HCT116 (cell line): ENCODE measurements around the gene CAPS. TPM values are rescaled to one million over a fixed set of nuclear protein-coding genes. Genes with fewer than 3 reads are reported as not detected.

Source experiments
- ATAC-seq: fragments of 200-7000 bp; cut with Tn5 transposase; 2 replicates; pipeline ENCODE4 v1.9.1; 2020; ENCODE audit warnings: mild to moderate bottlenecking, moderate library complexity
- BruUV-seq: library from RNA; stranded (reverse); fragments of 400-500 nt; replicated peaks from 2 replicates; lab custom pipeline; 2021; lab: Mats Ljungman, UMichigan
- CTCF ChIA-PET: fragments of 300-600 bp; sonication (Branson Sonifier 250); formaldehyde crosslinking; loops from one replicate; lab custom pipeline; 2021; ENCODE audit warnings: antibody characterized with exemption; lab: Charles Lee
- POLR2A ChIA-PET: fragments of 300-600, 350-600 bp; sonication (Branson Sonifier 250); formaldehyde crosslinking; loops from one replicate; lab custom pipeline; 2021; ENCODE audit warnings: antibody characterized with exemption; lab: Charles Lee
- RAD21 ChIA-PET, 2 experiments: fragments of 300-600 bp; sonication (Branson Sonifier 250); formaldehyde crosslinking; loops; one replicate each; lab custom pipeline; 2023; ENCODE audit warnings: low total read pairs in 2 of 2; ENCODE audit not compliant: uncharacterized antibody in 2 of 2, unreplicated experiment in 2 of 2, low non-redundant PET in 1 of 2; lab: Charles Lee
- DNase-seq: peaks from one replicate; pipeline ENCODE4 v3.0.0-alpha.2; 2010; ENCODE audit warnings: low read depth, low spot score
- H2AFZ ChIP-seq: fragments of 200-600 bp; shearing (Covaris generic), sonication (generic); 2 replicates; pipeline ENCODE4 v1.6.1; 2017; ENCODE audit warnings: low read depth, mixed run types, mixed read lengths, antibody characterized with exemption, low read length; ENCODE audit not compliant: poor library complexity, severe bottlenecking
- H3K27ac ChIP-seq: 2 replicates; pipeline ENCODE4 v1.5.1; 2012; ENCODE audit warnings: low read depth, low read length
- H3K27me3 ChIP-seq: fragments of 200-600 bp; sonication (generic); 2 replicates; pipeline ENCODE4 v1.6.1; 2016; ENCODE audit warnings: mixed run types, low read length, mixed read lengths; ENCODE audit not compliant: insufficient read depth
- H3K36me3 ChIP-seq, 2 experiments: fragments of 200-500 bp in 1 of 2; fragments of 200-600 bp in 1 of 2; sonication (Bioruptor generic) in 1 of 2; sonication (generic) in 1 of 2; 2 replicates each; pipeline versions ENCODE4 v1.5.1 to v1.6.1; 2014 to 2016; ENCODE audit warnings: low read length in 2 of 2, inconsistent platforms in 1 of 2, mixed read lengths in 1 of 2, mixed run types in 1 of 2; ENCODE audit not compliant: insufficient read depth in 2 of 2, control insufficient read depth in 1 of 2
- H3K4me1 ChIP-seq, 2 experiments: fragments of 200-600 bp in 1 of 2; sonication (generic) in 1 of 2; 2 replicates each; pipeline versions ENCODE4 v1.5.1 to v1.6.1; 2012 to 2017; ENCODE audit warnings: low read length in 2 of 2, inconsistent platforms in 1 of 2, mild to moderate bottlenecking in 1 of 2, mixed read lengths in 1 of 2, mixed run types in 1 of 2, moderate library complexity in 1 of 2; ENCODE audit not compliant: insufficient read depth in 2 of 2, control insufficient read depth in 1 of 2
- H3K4me2 ChIP-seq: fragments of 200-600 bp; sonication (generic); 2 replicates; pipeline ENCODE4 v1.6.1; 2017; ENCODE audit warnings: mixed run types, low read length, mixed read lengths
- H3K4me3 ChIP-seq, 2 experiments: fragments of 200-600 bp in 1 of 2; sonication (generic) in 1 of 2; replicated peaks in 1 of 2; 2 replicates each; pipeline ENCODE4 v1.5.1; 2011 to 2016; ENCODE audit warnings: low read length in 2 of 2, control low read depth in 1 of 2, low read depth in 1 of 2, mild to moderate bottlenecking in 1 of 2, mixed read lengths in 1 of 2, mixed run types in 1 of 2
- H3K79me2 ChIP-seq: fragments of 200-600 bp; sonication (generic); 2 replicates; pipeline ENCODE4 v1.6.1; 2017; ENCODE audit warnings: mild to moderate bottlenecking, mixed run types, low read length, moderate library complexity, mixed read lengths; ENCODE audit not compliant: insufficient read depth
- H3K9ac ChIP-seq: fragments of 200-600 bp; sonication (generic); 2 replicates; pipeline ENCODE4 v1.6.1; 2016; ENCODE audit warnings: low read length, mixed read lengths
- H3K9me2 ChIP-seq: fragments of 200-600 bp; sonication (generic), shearing (Covaris generic); 2 replicates; pipeline ENCODE4 v1.6.1; 2017; ENCODE audit warnings: mixed run types, mild to moderate bottlenecking, moderate library complexity; ENCODE audit not compliant: insufficient read depth
- H3K9me3 ChIP-seq, 2 experiments: fragments of 200-500 bp in 1 of 2; fragments of 200-600 bp in 1 of 2; sonication (Bioruptor generic) in 1 of 2; sonication (generic) in 1 of 2; 2 replicates each; pipeline ENCODE4 v1.6.1; 2014 to 2017; ENCODE audit warnings: low read length in 2 of 2, mixed read lengths in 2 of 2, inconsistent platforms in 1 of 2, low read depth in 1 of 2, mild to moderate bottlenecking in 1 of 2, mixed run types in 1 of 2, moderate library complexity in 1 of 2; ENCODE audit not compliant: control insufficient read depth in 1 of 2, insufficient read depth in 1 of 2
- H4K20me1 ChIP-seq: fragments of 200-600 bp; sonication (generic), shearing (Covaris generic); 2 replicates; pipeline ENCODE4 v1.6.1; 2017; ENCODE audit warnings: mixed run types, mild to moderate bottlenecking, moderate library complexity; ENCODE audit not compliant: insufficient read depth
- ATF3 ChIP-seq: IDR thresholded peaks from 2 replicates; pipeline ENCODE4 v1.6.1; 2012
- CBX3 ChIP-seq: IDR thresholded peaks from 2 replicates; pipeline ENCODE4 v1.6.1; 2012; ENCODE audit warnings: low read depth
- CEBPB ChIP-seq: IDR thresholded peaks from 2 replicates; pipeline ENCODE4 v1.6.1; 2012; ENCODE audit warnings: low read depth
- CTCF ChIP-seq, 3 experiments: fragments of 200-600 bp in 1 of 3; sonication (generic) in 1 of 3; IDR thresholded peaks in 2 of 3; conservative IDR thresholded peaks in 1 of 3; 2 replicates each; pipeline ENCODE4 v1.5.1; 2012 to 2017; ENCODE audit warnings: low read depth in 2 of 3, low read length in 2 of 3, antibody characterized with exemption in 1 of 3, borderline replicate concordance in 1 of 3, control low read depth in 1 of 3, mild to moderate bottlenecking in 1 of 3, mixed read lengths in 1 of 3, mixed run types in 1 of 3, moderate library complexity in 1 of 3; ENCODE audit not compliant: insufficient read depth in 1 of 3
- EGR1 ChIP-seq: IDR thresholded peaks from 2 replicates; pipeline ENCODE4 v1.6.1; 2012; ENCODE audit warnings: low read depth
- EZH2 ChIP-seq: fragments of 200-600 bp; sonication (generic); IDR thresholded peaks from 2 replicates; pipeline ENCODE4 v1.6.1; 2017; ENCODE audit warnings: antibody characterized with exemption, mixed run types
- EZH2phosphoT487 ChIP-seq: fragments of 200-600 bp; IDR thresholded peaks from 2 replicates; pipeline ENCODE4 v1.6.1; 2018; ENCODE audit warnings: antibody characterized with exemption, borderline replicate concordance
- FOSL1 ChIP-seq: IDR thresholded peaks from 2 replicates; pipeline ENCODE4 v1.6.1; 2012; ENCODE audit warnings: low read depth
- JUND ChIP-seq: IDR thresholded peaks from 2 replicates; pipeline ENCODE4 v1.6.1; 2012
- MAX ChIP-seq: IDR thresholded peaks from 2 replicates; pipeline ENCODE4 v1.6.1; 2012
- POLR2A ChIP-seq: IDR thresholded peaks from 2 replicates; pipeline ENCODE4 v1.7.0; 2011; ENCODE audit warnings: borderline replicate concordance; ENCODE audit not compliant: insufficient read depth, insufficient read length; ENCODE audit errors: extremely low read depth
- POLR2AphosphoS5 ChIP-seq: IDR thresholded peaks from 2 replicates; pipeline ENCODE4 v1.6.1; 2011; ENCODE audit warnings: mild to moderate bottlenecking, low read depth, low read length, moderate library complexity
- RAD21 ChIP-seq: IDR thresholded peaks from 2 replicates; pipeline ENCODE4 v1.6.1; 2012; ENCODE audit warnings: low read depth, mild to moderate bottlenecking
- REST ChIP-seq: IDR thresholded peaks from 2 replicates; pipeline ENCODE4 v1.6.1; 2012; ENCODE audit warnings: low read depth
- SIN3A ChIP-seq: IDR thresholded peaks from 2 replicates; pipeline ENCODE4 v1.6.1; 2012; ENCODE audit warnings: low read depth
- SRF ChIP-seq: IDR thresholded peaks from 2 replicates; pipeline ENCODE4 v1.6.1; 2012; ENCODE audit warnings: low read depth
- ZFX ChIP-seq: fragments of 450-650 bp; IDR thresholded peaks from 2 replicates; pipeline ENCODE4 v1.6.1; 2017
- intact Hi-C: fragments of 100-400 bp; cut with micrococcal nuclease; formaldehyde crosslinking; loops from 2 replicates; pipeline ENCODE4 v1.10.0; 2022
- total RNA-seq: library from RNA; stranded (reverse); gene quantifications from one replicate; pipeline ENCODE4 v1.2.1, GENCODE V29; 2021; ENCODE audit not compliant: unreplicated experiment

CAPS gene
- total RNA-seq, 1 experiment from 2014 or later = 2.5 TPM

- DNase-seq (no peak), ATAC-seq (no peak)
- Histone ChIP-seq H3K4me2 (no peak overlapping the region), H4K20me1 (no peaks in the 10 kb centered on the region), H3K4me3 (no peak overlapping the region), H3K36me3 (no peaks in the 10 kb centered on the region), H3K4me1 (peaks cover 0 to 3% of the 10 kb centered on the region in 2 experiments; a peak in 1 of 4 replicates), H3K9me3 (no peaks in the 10 kb centered on the region), H3K9ac (no peak overlapping the region), H3K9me2 (no peaks in the 10 kb centered on the region), H3K27me3 (no peaks in the 10 kb centered on the region), H3K79me2 (no peaks in the 10 kb centered on the region), H3K27ac (no peak overlapping the region), H2AFZ (no peak overlapping the region)
- ChIA-PET RAD21 (no interaction called here), CTCF (interaction anchor here (1.0 to 3.7 kb wide), 2 partner anchors 86 to 132 kb away, joined by 3 to 48 read pairs; partner anchors contain the start of gene NRTN), POLR2A (interaction anchor here (1.1 kb wide), 1 partner anchor 14 kb away, joined by 5 read pairs; the partner anchor contains the start of genes NDUFA11 and VMAC)
- TF ChIP-seq ZFX = no peak
- TF ChIP-seq CBX3 = no peak
- TF ChIP-seq CTCF (IDR thresholded peaks at IDR 0.05 in 2 of 3, conservative IDR thresholded peaks at IDR 0.05 in 1 of 3; ENCODE audit: borderline replicate concordance in 1 of 3, insufficient read depth in 1 of 3, low read depth in 2 of 3, low read length in 2 of 3) = no peak
- TF ChIP-seq FOSL1 = no peak
- no peak for TF ChIP-seq SIN3A
- TF ChIP-seq EGR1 = no peak
- TF ChIP-seq RAD21 = no peak
- no peak for TF ChIP-seq EZH2
- no peak for TF ChIP-seq SRF
- TF ChIP-seq POLR2A = no peak
- no peak for TF ChIP-seq POLR2AphosphoS5
- no peak for TF ChIP-seq MAX
- TF ChIP-seq EZH2phosphoT487 = no peak
- no peak for TF ChIP-seq JUND
- TF ChIP-seq ATF3 = no peak
- no peak for TF ChIP-seq CEBPB
- TF ChIP-seq REST = no peak
- no TSS peak for BruUV-seq
- intact Hi-C loops = no loop called here
These were observed 24.0 kb upstream of the CAPS start for GRCh38 chr19:5890099-5890498.
